Psoas muscle (tissue), 8 donors: ENCODE measurements around the gene TNFSF10. TPM values are rescaled to one million over a fixed set of nuclear protein-coding genes. Genes with fewer than 3 reads are reported as not detected.

Source experiments
- ATAC-seq, 4 donors: fragments of 200-7000 bp; cut with Tn5 transposase; one replicate each; pipeline ENCODE4 v1.9.1; 2020; ENCODE audit warnings: moderate library complexity in 3 of 4, mild to moderate bottlenecking in 2 of 4
- DNase-seq, 2 donors: peaks; one replicate each; pipeline ENCODE4 v3.0.0-alpha.2; 2020
- H3K27ac ChIP-seq: fragments of 200-600 bp; one replicate; pipeline ENCODE4 v1.8.0; 2022
- H3K27me3 ChIP-seq, 3 donors: fragments of 200-600 bp in 1 of 3; one replicate each; pipeline versions ENCODE4 v1.6.1 to v1.8.0; 2013 to 2022; ENCODE audit warnings: low read length in 2 of 3, mild to moderate bottlenecking in 2 of 3, moderate library complexity in 1 of 3; ENCODE audit not compliant: insufficient read depth in 3 of 3
- H3K36me3 ChIP-seq, 2 donors: fragments of 200-600 bp in 1 of 2; one replicate each; pipeline versions ENCODE4 v1.6.1 to v1.8.0; 2013 to 2022; ENCODE audit warnings: low read depth in 1 of 2, mild to moderate bottlenecking in 1 of 2, moderate library complexity in 1 of 2; ENCODE audit not compliant: insufficient read depth in 1 of 2
- H3K4me1 ChIP-seq: fragments of 200-600 bp; one replicate; pipeline ENCODE4 v1.8.0; 2022
- H3K4me3 ChIP-seq: fragments of 200-600 bp; one replicate; pipeline ENCODE4 v1.8.0; 2022; ENCODE audit warnings: mild to moderate bottlenecking
- H3K9me3 ChIP-seq: fragments of 200-600 bp; one replicate; pipeline ENCODE4 v1.8.0; 2022
- WGBS, 3 donors: extraction: QIAGEN DNeasy Blood & Tissue Kit; methylation state at CpG; one replicate each; pipeline versions ENCODE4 v1.1.6 to v1.1.7; 2013; 5-methylcytosine and 5-hydroxymethylcytosine counted together
- intact Hi-C, 2 donors: fragments of 100-400 bp; cut with DNase I; formaldehyde crosslinking; loops; one replicate each; pipeline versions ENCODE4 v1.11.0 to v1.14.2; 2022
- polyA plus RNA-seq, 3 donors: library from polyadenylated mRNA; stranded (reverse); fragments of 200-250 nt; gene quantifications; one replicate each; pipeline ENCODE4 v1.2.3, GENCODE V29; 2013
- total RNA-seq, 4 donors: library from RNA; stranded (reverse); fragmentation: NEBNext Ultra II Directional in 2 of 4; extraction: Animal tissue kit (Norgen Biotek cat#: 25700) in 2 of 4; gene quantifications; one replicate each; pipeline versions ENCODE4 v1.2.1 to v1.2.4, GENCODE V29; 2021 to 2023
- TF ChIP-seq, protein P1 (sequence below): fragments of 200-600 bp; IDR thresholded peaks from one replicate; pipeline ENCODE4 v1.8.0; 2022; ENCODE audit warnings: antibody characterized with exemption
- donor health status: healthy with polysubstance abuse.
- donor health status: DM: no; HTN: no; CAD: no; lungs with moderate emphysema.
- donor health status: Bipolar disorder and iron deficiency.
- donor health status: healthy.
- donor health status: DM: yes; HTN: yes; CAD: no.
- donor health status: DM: no; HTN: no; CAD: no.
- donor health status: DM: no; HTN: no; CAD: no.
- donor health status: DM: yes; HTN: yes; CAD: no.

Gene TNFSF10
- total and polyA plus RNA-seq, 7 donors, result 5.5 to 18.6 (median 10.0) TPM

DNA sequence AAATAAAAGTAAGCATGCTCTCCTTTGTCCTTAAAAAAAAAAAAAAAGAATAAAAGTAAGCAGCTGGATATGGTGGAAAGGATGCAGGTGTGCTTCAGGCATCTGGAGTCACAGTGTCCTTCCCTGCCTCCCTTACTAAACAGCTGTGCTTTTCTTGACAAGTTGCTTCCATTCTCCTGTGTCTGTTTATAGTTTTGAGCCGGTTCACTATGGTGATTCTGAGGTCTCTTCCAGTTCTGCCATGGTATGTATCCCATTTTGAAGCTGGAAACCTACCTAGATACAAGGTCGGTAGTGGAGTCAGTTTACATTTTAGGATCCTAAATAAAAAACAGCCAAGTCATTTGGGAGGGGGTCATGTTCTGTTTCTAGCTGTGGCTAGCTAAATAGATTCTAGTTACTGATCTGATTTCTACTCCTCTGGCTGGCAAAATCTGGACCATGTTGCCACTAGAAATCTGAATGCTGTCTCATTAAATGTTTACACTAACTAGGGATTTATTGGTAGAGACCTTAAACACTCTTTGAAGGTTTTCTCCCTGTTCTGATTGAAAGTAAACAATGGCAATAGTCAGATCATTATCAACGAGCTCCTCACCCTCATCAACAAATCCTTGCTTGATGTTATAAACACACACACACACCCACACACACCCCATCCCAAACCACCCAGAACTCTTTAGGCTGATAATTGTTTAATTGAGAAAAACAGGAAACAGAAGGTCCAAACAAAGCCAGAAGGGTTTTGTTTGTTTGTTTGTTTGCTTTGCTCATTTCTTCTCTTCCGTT, 7.9 kb downstream of the TNFSF10 start:
- TF ChIP-seq, protein P1, sequence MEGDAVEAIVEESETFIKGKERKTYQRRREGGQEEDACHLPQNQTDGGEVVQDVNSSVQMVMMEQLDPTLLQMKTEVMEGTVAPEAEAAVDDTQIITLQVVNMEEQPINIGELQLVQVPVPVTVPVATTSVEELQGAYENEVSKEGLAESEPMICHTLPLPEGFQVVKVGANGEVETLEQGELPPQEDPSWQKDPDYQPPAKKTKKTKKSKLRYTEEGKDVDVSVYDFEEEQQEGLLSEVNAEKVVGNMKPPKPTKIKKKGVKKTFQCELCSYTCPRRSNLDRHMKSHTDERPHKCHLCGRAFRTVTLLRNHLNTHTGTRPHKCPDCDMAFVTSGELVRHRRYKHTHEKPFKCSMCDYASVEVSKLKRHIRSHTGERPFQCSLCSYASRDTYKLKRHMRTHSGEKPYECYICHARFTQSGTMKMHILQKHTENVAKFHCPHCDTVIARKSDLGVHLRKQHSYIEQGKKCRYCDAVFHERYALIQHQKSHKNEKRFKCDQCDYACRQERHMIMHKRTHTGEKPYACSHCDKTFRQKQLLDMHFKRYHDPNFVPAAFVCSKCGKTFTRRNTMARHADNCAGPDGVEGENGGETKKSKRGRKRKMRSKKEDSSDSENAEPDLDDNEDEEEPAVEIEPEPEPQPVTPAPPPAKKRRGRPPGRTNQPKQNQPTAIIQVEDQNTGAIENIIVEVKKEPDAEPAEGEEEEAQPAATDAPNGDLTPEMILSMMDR, result no peak
- Histone ChIP-seq H3K36me3 (peaks cover 0 to 3% of the 10 kb centered on the region in 2 donors), H3K27me3 (no peaks in the 10 kb centered on the region), H3K4me1 (peaks cover 14% of the 10 kb centered on the region), H3K9me3 (no peaks in the 10 kb centered on the region), H3K27ac (peak overlapping the region; percentile 46), H3K4me3 (no peak overlapping the region)
- DNase-seq (no peak), ATAC-seq (no peak)
- WGBS, 3 donors, result 25 to 32% (median 29%) methylated on average over 4 of the region's 4 CpGs
- intact Hi-C loops, result no loop called here

DNA sequence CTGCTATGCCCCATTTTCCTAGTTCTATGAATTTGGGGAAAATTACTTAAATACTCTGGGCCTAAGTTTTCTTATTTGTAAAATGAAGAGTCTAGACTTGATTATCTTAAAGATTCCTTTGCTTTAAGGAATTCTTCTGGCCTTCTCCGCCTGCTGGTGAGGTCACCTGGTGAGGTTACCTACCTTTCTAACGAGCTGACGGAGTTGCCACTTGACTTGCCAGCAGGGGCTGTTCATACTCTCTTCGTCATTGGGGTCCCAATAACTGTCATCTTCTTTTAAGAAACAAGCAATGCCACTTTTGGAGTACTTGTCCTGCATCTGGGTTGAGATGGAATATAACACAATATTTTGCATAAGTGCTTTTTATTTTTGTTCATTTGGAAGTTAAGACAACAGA, 8.6 kb downstream of the TNFSF10 start:
- ATAC-seq (no peak), DNase-seq (no peak)
- Histone ChIP-seq H3K27me3 (no peaks in the 10 kb centered on the region), H3K36me3 (peaks cover 0 to 3% of the 10 kb centered on the region in 2 donors), H3K4me1 (peaks cover 14% of the 10 kb centered on the region), H3K27ac (no peak overlapping the region), H3K9me3 (no peaks in the 10 kb centered on the region), H3K4me3 (no peak overlapping the region)
- 79 to 82% (median 81%) methylated on average over 4 of the region's 4 CpGs for WGBS, 3 donors
- TF ChIP-seq, protein P1, result no peak
- intact Hi-C loops, result no loop called here

GRCh38 chr3:172513488-172513887, 9.7 kb downstream of the TNFSF10 start:
- peaks cover 14% of the 10 kb centered on the region for H3K4me1 ChIP-seq
- H3K27ac ChIP-seq, result no peak overlapping the region
- no peaks in the 10 kb centered on the region for H3K27me3 ChIP-seq
- WGBS, 3 donors, result 55 to 65% (median 58%) methylated on average over 2 of the region's 2 CpGs
- DNase-seq (no peak), ATAC-seq (no peak)
- H3K36me3 ChIP-seq, result peaks cover 0 to 8% of the 10 kb centered on the region in 2 donors
- no peaks in the 10 kb centered on the region for H3K9me3 ChIP-seq
- no peak overlapping the region for H3K4me3 ChIP-seq
- TF ChIP-seq, protein P1, result no peak
- intact Hi-C loops, result no loop called here

DNA sequence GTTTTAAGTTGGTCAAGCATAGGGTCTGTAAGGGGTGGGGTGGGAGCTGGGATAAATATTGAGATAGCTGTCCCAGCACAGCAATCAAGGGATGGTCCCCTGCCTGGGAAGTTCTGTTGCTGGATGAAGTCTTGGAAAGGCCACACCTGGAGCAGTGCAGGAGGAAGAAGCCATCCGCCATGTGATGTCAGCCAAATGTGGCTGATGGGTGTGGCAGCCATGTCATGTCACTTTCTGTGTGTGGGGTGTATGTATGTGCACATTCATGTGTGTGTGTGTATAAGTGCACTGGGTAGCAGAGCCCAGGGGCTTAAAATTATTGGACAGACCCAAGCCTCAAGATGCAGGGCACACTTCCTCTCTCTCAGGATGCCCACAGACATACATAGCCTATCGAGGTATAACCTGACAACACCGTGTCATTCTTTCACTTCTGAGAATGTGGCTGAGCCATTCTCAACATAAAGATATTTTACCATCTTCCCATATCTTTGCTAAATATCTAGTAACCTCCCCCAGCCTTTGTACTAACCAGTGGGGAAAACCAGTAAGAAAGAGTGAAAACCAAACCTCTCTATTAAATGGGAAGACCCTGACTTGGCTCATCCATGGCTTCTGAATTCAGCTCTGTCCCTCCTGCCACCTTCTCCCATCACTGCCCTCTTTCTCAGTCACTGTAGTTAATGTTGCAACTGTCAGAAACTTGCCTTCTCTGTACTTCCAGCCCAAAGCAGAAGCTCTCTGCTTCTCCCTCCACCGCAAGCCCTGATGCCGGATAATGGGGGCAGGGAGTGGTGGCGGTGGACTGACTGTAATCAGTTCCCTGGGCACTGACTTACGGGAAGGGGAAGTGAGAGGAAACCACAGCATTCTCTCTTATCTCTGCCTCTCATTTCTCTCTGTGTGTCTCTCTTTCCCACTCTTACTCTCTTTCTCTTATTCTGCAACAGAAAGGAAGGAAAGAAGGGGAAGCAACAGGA, 11.2 kb downstream of the TNFSF10 start:
- peaks cover 10% of the 10 kb centered on the region for H3K4me1 ChIP-seq
- intact Hi-C loops, result no loop called here
- no peaks in the 10 kb centered on the region for H3K9me3 ChIP-seq
- H3K27ac ChIP-seq, result peak overlapping the region; percentile 39
- peaks cover 0 to 19% of the 10 kb centered on the region in 2 donors for H3K36me3 ChIP-seq
- no peaks in the 10 kb centered on the region for H3K27me3 ChIP-seq
- ATAC-seq (no peak), DNase-seq (peak; percentile 50 to 72)
- 76 to 86% (median 79%) methylated on average over 7 of the region's 7 CpGs for WGBS, 3 donors
- TF ChIP-seq, protein P1, result no peak
- no peak overlapping the region for H3K4me3 ChIP-seq
